Fibroblast of mammary gland (primary cell): Measurements from ENCODE around the gene TINAGL1.
A peak's percentile ranks its signal among the peaks of the same experiment; 100 is the strongest.
"Not testable (repeated sequence)": the region's sequence is repeated elsewhere in the genome, so short reads cannot be mapped to it uniquely, and the experiment has no call there.

Source experiments
- DNase-seq: peaks from one replicate; pipeline ENCODE4 v3.0.0-alpha.2; 2010; ENCODE audit warnings: low read depth
- H3K4me3 ChIP-seq: 2 replicates; pipeline ENCODE4 v1.5.1; 2011; ENCODE audit warnings: low read depth, mild to moderate bottlenecking, low read length, moderate library complexity; ENCODE audit not compliant: control insufficient read depth
- TF ChIP-seq, protein P1 (sequence below): conservative IDR thresholded peaks from 2 replicates; pipeline ENCODE4 v1.5.1; 2011; ENCODE audit warnings: low read depth, low read length, inconsistent platforms; ENCODE audit not compliant: control insufficient read depth, insufficient read depth

TINAGL1 gene

DNA sequence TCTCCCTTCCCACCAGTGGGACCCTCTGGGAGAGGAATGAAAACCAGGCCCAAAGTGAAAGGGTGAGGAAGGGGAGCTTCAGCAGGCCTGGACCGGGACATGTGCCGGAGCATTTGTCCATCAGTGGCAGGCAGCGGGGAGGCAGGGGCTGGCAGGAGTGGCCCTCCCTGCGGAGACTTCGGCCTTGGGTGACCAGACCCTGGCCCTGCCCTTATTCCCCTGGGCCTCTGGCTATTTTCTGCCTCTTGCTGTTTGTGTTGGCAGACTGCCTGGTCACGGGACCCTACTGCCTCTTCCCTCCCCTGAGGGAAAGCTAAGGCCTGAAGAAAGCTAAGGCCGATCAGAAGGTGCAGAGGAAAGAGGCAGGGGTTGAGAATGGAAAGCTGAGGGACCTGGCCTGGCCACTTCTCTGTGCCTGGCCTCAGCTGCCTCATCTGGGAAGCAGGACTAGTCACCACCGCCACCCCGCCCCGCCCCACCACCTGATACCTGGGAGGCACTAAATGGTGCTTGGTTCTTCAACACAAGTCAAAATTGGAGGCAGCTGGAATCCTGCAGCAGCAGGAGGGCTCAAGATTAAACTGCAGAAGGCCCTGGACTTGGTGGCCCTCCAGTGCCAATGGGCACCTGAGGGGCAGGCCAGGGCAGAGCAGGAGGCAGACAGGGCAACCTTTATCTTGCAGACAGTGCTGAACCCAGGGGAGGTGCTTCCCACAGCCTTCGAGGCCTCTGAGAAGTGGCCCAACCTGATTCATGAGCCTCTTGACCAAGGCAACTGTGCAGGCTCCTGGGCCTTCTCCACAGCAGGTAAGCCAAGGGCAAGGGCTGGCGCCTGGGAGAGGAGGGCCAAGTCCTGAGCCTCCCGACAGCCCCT is 7.9 kb downstream of the TINAGL1 start:
- TF ChIP-seq, protein P1, sequence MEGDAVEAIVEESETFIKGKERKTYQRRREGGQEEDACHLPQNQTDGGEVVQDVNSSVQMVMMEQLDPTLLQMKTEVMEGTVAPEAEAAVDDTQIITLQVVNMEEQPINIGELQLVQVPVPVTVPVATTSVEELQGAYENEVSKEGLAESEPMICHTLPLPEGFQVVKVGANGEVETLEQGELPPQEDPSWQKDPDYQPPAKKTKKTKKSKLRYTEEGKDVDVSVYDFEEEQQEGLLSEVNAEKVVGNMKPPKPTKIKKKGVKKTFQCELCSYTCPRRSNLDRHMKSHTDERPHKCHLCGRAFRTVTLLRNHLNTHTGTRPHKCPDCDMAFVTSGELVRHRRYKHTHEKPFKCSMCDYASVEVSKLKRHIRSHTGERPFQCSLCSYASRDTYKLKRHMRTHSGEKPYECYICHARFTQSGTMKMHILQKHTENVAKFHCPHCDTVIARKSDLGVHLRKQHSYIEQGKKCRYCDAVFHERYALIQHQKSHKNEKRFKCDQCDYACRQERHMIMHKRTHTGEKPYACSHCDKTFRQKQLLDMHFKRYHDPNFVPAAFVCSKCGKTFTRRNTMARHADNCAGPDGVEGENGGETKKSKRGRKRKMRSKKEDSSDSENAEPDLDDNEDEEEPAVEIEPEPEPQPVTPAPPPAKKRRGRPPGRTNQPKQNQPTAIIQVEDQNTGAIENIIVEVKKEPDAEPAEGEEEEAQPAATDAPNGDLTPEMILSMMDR = no peak
- no peak overlapping the region for H3K4me3 ChIP-seq
- DNase-seq = peak; percentile 21

DNA sequence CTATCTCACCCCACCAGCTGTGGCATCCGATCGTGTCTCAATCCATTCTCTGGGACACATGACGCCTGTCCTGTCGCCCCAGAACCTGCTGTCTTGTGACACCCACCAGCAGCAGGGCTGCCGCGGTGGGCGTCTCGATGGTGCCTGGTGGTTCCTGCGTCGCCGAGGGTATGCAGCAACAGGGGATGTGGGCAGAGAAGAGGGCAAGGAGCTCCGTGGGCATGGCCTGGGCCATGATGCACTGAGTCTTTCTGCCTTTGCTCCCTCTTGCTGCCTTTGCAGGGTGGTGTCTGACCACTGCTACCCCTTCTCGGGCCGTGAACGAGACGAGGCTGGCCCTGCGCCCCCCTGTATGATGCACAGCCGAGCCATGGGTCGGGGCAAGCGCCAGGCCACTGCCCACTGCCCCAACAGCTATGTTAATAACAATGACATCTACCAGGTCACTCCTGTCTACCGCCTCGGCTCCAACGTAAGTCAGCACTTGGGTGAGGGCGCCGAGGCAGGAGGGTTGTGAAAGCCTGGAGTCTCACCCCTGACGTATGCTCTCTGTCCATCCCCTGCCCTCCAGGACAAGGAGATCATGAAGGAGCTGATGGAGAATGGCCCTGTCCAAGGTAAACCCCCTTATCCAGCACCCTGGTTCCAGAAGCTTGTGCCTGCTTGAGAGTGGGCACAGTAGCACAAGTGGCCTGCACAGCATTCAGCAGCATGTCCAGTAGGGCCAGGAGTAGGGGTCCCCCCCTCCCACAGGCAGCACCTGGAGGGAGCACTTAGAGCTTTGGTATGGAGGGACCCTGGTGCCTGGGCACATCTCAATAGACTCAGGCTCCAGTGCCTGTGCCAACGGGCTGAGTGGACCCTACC is 8.8 kb downstream of the TINAGL1 start:
- TF ChIP-seq, protein P1 = no peak
- DNase-seq = no peak
- H3K4me3 ChIP-seq = no peak overlapping the region

DNA sequence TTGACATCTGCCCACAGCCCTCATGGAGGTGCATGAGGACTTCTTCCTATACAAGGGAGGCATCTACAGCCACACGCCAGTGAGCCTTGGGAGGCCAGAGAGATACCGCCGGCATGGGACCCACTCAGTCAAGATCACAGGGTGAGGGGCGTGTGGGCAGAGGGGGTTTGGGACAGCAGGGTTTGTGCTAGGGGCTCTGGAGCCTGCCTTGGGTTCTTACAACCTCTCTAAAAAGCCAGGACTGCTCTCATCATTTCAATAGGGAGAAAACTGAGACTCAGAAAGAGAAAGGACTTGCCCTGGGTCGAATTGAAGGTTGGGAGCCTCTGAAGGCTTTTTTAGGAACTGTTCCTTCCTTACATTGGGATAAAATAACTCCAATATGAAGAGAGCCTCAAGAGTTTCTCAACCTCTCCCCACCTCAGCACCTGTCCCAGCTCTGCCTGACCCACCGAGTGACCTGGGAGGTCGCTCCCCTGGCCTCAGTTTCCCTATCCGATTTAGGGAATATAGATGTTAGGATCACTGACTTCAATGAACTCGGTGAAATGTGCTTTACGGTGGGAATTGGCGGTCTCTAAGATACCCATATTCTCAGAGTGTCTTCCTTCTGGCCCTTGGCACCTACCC is 9.5 kb downstream of the TINAGL1 start:
- DNase-seq = no peak
- TF ChIP-seq, protein P1 = no peak
- H3K4me3 ChIP-seq = no peak overlapping the region

DNA sequence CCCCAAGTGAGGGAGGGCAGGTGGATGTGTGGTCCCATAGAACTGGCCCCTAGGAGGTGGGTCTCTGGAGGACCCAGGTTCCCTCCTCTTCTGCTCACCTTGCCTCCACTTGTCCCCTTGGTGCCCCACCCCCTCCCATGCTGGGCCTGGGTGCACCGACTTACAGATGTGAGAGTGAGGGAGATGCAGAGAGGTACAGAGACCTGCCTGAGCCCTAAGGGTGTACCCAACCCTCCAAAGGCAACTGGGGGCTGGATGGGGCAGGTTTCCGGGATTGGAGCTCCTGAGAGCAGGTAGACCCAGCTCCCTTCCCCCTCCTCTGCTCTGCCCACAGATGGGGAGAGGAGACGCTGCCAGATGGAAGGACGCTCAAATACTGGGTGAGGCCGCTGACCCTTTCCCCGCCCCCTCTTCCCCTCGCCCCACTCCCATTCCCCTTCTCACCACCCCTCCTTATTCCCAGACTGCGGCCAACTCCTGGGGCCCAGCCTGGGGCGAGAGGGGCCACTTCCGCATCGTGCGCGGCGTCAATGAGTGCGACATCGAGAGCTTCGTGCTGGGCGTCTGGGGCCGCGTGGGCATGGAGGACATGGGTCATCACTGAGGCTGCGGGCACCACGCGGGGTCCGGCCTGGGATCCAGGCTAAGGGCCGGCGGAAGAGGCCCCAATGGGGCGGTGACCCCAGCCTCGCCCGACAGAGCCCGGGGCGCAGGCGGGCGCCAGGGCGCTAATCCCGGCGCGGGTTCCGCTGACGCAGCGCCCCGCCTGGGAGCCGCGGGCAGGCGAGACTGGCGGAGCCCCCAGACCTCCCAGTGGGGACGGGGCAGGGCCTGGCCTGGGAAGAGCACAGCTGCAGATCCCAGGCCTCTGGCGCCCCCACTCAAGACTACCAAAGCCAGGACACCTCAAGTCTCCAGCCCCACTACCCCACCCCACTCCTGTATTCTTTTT is 10.3 kb downstream of the TINAGL1 start:
- no peak overlapping the region for H3K4me3 ChIP-seq
- TF ChIP-seq, protein P1 = no peak
- DNase-seq = no peak

DNA sequence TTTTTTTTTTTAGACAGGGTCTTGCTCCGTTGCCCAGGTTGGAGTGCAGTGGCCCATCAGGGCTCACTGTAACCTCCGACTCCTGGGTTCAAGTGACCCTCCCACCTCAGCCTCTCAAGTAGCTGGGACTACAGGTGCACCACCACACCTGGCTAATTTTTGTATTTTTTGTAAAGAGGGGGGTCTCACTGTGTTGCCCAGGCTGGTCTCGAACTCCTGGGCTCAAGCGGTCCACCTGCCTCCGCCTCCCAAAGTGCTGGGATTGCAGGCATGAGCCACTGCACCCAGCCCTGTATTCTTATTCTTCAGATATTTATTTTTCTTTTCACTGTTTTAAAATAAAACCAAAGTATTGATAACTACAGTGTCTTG is 11.0 kb downstream of the TINAGL1 start:
- not testable (repeated sequence) for H3K4me3 ChIP-seq, DNase-seq

DNA sequence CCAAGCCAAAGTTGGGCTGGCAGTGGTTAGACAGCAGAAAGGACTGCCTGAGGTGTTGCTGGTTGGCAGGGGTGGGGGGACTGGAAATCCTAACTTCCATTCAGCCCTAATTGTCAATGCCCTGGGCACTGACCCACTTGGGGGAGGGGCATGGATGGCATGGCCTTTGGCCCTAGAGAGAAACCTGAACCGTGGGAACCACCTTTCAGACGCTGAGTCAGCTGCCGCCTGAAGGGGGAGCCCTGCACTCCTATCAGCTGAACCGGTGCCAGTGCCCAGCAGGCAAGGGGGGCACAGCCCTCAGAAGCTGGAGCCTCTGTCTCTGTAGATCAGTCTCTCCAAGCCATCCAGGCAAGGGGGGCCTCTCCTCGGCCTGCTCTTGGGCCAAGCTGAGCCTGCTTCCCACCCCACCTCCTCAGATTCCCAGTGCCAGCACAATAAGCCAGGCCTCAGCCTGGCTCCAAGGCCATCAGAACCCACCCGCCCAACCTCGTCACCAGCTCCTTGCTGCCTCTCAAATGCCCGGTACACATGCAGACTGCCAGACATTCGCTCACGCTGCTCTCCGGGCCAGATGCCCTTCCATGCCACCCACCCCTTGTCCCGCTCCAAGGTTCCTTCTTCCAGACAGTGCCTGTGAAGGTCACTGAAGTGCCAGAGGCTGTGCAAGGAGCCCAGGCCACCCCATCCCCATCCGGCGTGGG is 11.6 kb downstream of the TINAGL1 start:
- TF ChIP-seq, protein P1 = peak; percentile 57
- no peak overlapping the region for H3K4me3 ChIP-seq
- DNase-seq = peak; percentile 30
